Measurements from ENCODE around the gene PKIB.

PKIB gene

GRCh38 chr6:122671251-122671650 lies 61.0 kb downstream of the PKIB start:
- peak in 1 of 2 experiments; percentile 21 for DNase-seq

GRCh38 chr6:122673343-122673961 lies 63.2 kb downstream of the PKIB start:
- no peak for DNase-seq

- no peak for DNase-seq
Observed at GRCh38 chr6:122676146-122676545, 65.9 kb downstream of the PKIB start.

GRCh38 chr6:122676688-122677087 lies 66.5 kb downstream of the PKIB start:
- no peak for DNase-seq

- no peak for DNase-seq
Observed at GRCh38 chr6:122677406-122677805, 67.2 kb downstream of the PKIB start.

GRCh38 chr6:122678841-122679240 lies 68.6 kb downstream of the PKIB start:
- DNase-seq, result no peak

- DNase-seq, result no peak
Observed at GRCh38 chr6:122681705-122682104, 71.5 kb downstream of the PKIB start.

GRCh38 chr6:122683989-122684651 lies 73.9 kb downstream of the PKIB start:
- no peak for DNase-seq

GRCh38 chr6:122692175-122692598 lies 82.0 kb downstream of the PKIB start:
- DNase-seq, result no peak

GRCh38 chr6:122692807-122693580 lies 82.8 kb downstream of the PKIB start:
- no peak for DNase-seq

GRCh38 chr6:122694075-122694474 lies 83.9 kb downstream of the PKIB start:
- no peak for DNase-seq

- DNase-seq, result no peak
Observed at GRCh38 chr6:122694602-122695001, 84.4 kb downstream of the PKIB start.

- DNase-seq, result no peak
Observed at GRCh38 chr6:122695188-122695587, 85.0 kb downstream of the PKIB start.

- DNase-seq, result no peak
Observed at GRCh38 chr6:122696079-122696478, 85.9 kb downstream of the PKIB start.

- DNase-seq, result no peak
Observed at GRCh38 chr6:122696853-122697252, 86.6 kb downstream of the PKIB start.

- DNase-seq, result no peak
Observed at GRCh38 chr6:122697458-122697857, 87.3 kb downstream of the PKIB start.

GRCh38 chr6:122701666-122702065 lies 91.5 kb downstream of the PKIB start:
- no peak for DNase-seq

GRCh38 chr6:122702841-122703240 lies 92.6 kb downstream of the PKIB start:
- no peak for DNase-seq

- DNase-seq, result no peak
Observed at GRCh38 chr6:122704066-122704465, 93.9 kb downstream of the PKIB start.

GRCh38 chr6:122709922-122710512 lies 99.8 kb downstream of the PKIB start:
- DNase-seq, result no peak

GRCh38 chr6:122710908-122711635 lies 100.9 kb downstream of the PKIB start:
- DNase-seq, result no peak

- no peak for DNase-seq
Observed at GRCh38 chr6:122712093-122712447, 101.9 kb downstream of the PKIB start.

Measured in NCI-H526 (cell line).